Heart left ventricle (tissue), 13 donors: ENCODE data around the gene C4orf46.

Source experiments
- POLR2A ChIP-seq, 2 donors: fragments of 450-650 bp; IDR thresholded peaks; one replicate each; pipeline ENCODE4 v1.6.1; 2017; ENCODE audit warnings: antibody characterized with exemption in 2 of 2, mild to moderate bottlenecking in 2 of 2, moderate library complexity in 2 of 2
- TF ChIP-seq, protein P1 (sequence below), 12 donors: fragments of 200-600 bp; sonication (generic) in 4 of 12; IDR thresholded peaks; one replicate each; pipeline versions ENCODE4 v1.5.0 to v1.8.0; 2018 to 2022; ENCODE audit warnings: antibody characterized with exemption in 12 of 12, mild to moderate bottlenecking in 5 of 12
- donor health status: ischemic (EF 13 %, LVEDD 7.1; RV severe dilation, severe dysfunction).
- donor health status: DM: no; HTN: yes; CAD: no.
- donor health status: DM: no; HTN: no; CAD: no.
- donor health status: ischemic (EF 25% LVEDD 6.9; RV normal size, moderate dysfunction).
- donor health status: ischemic (EF 25% LVEDD 5.7; RV mildly dilated, moderate dysfunction).
- donor health status: ischemic (EF 35%, LVEDD 5.7; RV mildly dilated, moderate dysfunction).
- donor health status: nonischemic (EF 11% LVEDD 7.7; RV severe dilation, severe dysfunction).
- donor health status: DM: yes; HTN: yes; CAD: no.
- donor health status: PGD.
- donor health status: ischemic (EF 29% LVEDD 5.4; RV normal size, mild dysfunction).
- donor health status: nonischemic (EF 23%, LVEDD 6.1; RV moderate dilation, normal function).

DNA sequence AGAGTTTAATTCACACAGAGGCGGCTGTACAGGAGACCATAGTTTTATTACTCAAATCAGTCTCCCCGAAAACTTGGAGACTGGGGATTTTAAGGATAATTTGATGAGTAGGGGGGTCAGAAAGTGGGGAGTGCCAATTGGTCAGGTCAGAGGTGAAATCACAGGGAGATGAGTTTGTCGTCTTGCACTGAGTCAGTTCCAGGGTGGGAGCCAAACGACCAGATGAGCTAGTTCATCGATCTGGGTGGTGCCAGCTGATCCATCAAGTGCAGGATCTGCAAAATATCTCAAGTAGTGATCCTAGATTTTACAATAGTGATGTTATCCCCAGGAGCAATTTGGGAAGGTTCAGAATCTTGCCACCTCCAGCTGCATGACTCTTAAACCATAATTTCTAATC, 4.4 kb upstream of the C4orf46 start:
- no peak for TF ChIP-seq POLR2A (IDR thresholded peaks at IDR 0.05)
- TF ChIP-seq, protein P1, sequence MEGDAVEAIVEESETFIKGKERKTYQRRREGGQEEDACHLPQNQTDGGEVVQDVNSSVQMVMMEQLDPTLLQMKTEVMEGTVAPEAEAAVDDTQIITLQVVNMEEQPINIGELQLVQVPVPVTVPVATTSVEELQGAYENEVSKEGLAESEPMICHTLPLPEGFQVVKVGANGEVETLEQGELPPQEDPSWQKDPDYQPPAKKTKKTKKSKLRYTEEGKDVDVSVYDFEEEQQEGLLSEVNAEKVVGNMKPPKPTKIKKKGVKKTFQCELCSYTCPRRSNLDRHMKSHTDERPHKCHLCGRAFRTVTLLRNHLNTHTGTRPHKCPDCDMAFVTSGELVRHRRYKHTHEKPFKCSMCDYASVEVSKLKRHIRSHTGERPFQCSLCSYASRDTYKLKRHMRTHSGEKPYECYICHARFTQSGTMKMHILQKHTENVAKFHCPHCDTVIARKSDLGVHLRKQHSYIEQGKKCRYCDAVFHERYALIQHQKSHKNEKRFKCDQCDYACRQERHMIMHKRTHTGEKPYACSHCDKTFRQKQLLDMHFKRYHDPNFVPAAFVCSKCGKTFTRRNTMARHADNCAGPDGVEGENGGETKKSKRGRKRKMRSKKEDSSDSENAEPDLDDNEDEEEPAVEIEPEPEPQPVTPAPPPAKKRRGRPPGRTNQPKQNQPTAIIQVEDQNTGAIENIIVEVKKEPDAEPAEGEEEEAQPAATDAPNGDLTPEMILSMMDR (IDR thresholded peaks at IDR 0.05) = no peak
